GM13976 (cell line): ENCODE measurements around the gene RGS1.

Source experiments
- DNase-seq: peaks from one replicate; pipeline ENCODE4 v3.0.0; 2012; ENCODE audit warnings: low spot score
- in situ Hi-C: fragments of 300-500 bp; cut with MboI; formaldehyde crosslinking; loops from one replicate; pipeline ENCODE4 v1.12.0; 2022; ENCODE audit warnings: low sequenced_read_pairs, mixed read lengths, inconsistent platforms; ENCODE audit not compliant: unreplicated experiment
- TF ChIP-seq, protein P1 (sequence below): IDR thresholded peaks from 2 replicates; pipeline ENCODE4 v1.5.1; 2012; ENCODE audit warnings: borderline replicate concordance, mild to moderate bottlenecking; ENCODE audit not compliant: insufficient read depth; ENCODE audit errors: extremely low read depth, missing control alignments, control extremely low read depth

The RGS1 gene

DNA sequence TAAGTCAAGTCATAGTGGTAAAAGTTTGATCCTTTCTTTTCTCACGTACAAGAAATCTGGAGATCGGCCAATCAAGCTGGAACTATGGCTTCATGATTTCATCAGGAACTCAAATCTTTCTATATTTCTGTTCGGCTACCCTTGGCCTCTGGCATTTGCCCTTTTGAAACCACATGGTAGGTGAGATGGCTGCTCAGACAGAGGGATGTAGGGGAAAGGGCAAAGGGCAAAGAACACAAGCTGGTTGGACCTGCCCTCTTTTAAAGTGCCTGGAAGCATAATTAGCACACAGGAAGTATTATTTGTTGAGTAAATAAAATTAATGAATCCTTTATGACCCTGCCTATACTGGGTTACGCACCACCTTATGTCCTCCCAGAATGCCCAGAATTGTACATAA lies 11.5 kb upstream of the RGS1 start:
- DNase-seq = no peak
- in situ Hi-C loops = no loop called here
- TF ChIP-seq, protein P1, sequence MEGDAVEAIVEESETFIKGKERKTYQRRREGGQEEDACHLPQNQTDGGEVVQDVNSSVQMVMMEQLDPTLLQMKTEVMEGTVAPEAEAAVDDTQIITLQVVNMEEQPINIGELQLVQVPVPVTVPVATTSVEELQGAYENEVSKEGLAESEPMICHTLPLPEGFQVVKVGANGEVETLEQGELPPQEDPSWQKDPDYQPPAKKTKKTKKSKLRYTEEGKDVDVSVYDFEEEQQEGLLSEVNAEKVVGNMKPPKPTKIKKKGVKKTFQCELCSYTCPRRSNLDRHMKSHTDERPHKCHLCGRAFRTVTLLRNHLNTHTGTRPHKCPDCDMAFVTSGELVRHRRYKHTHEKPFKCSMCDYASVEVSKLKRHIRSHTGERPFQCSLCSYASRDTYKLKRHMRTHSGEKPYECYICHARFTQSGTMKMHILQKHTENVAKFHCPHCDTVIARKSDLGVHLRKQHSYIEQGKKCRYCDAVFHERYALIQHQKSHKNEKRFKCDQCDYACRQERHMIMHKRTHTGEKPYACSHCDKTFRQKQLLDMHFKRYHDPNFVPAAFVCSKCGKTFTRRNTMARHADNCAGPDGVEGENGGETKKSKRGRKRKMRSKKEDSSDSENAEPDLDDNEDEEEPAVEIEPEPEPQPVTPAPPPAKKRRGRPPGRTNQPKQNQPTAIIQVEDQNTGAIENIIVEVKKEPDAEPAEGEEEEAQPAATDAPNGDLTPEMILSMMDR = no peak

DNA sequence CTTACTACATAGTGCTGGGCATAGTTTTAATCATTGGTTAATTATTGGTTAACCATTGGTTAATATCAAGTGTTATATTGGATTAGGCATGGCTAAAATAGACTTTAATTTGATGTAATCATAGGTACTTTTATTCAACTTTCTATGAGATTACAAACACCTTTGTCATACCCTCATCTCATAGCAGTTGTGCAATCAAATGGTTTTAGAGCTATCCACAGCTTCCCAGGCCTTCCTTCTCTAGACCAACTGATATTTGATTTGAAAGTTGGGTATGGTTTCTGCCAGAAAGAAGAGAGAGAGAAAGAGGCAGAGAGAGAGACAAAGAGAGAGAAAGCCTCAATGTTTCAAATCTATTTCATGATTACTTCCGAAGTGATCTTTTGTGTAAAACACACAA lies 9.6 kb upstream of the RGS1 start:
- in situ Hi-C loops = no loop called here
- TF ChIP-seq, protein P1 = no peak
- DNase-seq = no peak

DNA sequence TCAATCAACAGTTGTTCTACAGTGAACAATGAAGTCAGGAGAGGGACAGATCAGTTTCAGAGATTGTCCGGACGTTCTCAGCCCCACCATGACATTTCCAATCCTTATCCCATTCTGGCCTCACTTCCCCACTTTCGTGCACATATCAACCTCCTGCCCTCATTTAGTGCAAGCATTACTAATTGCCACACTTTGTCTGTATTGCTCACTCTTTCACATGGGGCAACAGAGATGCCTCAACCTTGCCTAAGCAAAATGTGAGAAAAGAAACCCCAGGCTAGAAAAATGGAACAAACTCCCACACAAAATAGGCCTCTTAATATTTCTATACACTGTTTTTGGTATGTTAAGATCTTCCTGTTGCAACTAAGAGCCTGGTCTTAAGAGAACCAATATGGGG lies 8.9 kb upstream of the RGS1 start:
- in situ Hi-C loops = no loop called here
- DNase-seq = no peak
- TF ChIP-seq, protein P1 = no peak

DNA sequence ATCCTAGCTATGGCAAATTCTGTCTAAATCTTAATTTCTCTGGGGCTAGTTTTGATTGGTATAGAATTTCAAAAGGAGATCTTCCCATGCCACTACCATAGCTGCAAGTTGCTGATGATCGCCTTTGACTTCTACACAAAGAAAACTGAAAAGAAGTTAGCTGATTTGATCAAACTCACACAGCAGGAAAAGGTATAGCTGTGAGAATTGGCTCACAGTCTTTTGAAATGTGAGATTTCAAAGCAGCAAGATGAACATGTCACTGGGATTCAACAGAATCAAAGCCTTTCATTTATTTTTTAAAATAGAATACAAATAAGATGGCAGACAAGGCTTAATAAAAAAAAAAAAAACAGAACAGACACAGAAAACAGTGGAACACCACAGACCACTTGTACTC lies 7.5 kb upstream of the RGS1 start:
- TF ChIP-seq, protein P1 = no peak
- DNase-seq = no peak
- in situ Hi-C loops = no loop called here

DNA sequence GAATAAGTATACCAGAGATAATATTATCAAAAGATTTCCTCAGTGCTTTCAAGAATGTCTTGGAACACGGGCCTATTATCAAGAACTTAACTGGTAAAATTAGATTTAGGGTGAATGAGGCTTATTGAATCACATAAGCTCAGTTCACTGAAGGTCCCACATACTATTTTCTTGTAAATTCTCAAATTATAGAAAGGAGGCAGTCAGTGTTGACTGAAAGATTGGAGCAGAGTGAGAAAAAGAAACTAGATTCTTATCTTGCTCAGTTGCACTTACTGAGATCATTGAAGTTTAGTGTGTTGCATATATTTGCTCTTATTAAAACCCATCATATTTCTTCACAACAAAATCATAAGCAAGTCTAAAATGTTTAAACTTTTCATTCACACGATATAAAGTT lies 3.9 kb upstream of the RGS1 start:
- in situ Hi-C loops = no loop called here
- DNase-seq = no peak
- TF ChIP-seq, protein P1 = no peak

DNA sequence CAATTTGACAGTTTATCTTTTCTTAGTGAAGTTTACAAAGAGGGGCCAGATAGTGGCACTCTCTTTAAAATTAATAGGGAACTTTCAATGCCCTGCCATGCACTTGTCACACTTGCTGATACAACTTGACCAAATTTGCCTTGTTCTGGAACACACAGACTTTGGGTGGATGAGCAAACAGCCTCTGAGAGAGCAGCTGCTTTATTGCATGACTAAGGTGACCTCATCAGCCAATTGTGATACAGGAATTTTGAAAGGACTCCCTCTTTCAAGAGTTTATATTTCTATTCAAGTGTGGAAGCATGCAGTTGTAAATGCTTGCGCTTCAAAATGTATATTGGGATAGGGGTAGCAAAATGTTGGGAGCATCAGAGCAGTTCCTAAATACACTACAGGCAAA lies 2.1 kb upstream of the RGS1 start:
- in situ Hi-C loops = no loop called here
- no peak for DNase-seq
- TF ChIP-seq, protein P1 = no peak

DNA sequence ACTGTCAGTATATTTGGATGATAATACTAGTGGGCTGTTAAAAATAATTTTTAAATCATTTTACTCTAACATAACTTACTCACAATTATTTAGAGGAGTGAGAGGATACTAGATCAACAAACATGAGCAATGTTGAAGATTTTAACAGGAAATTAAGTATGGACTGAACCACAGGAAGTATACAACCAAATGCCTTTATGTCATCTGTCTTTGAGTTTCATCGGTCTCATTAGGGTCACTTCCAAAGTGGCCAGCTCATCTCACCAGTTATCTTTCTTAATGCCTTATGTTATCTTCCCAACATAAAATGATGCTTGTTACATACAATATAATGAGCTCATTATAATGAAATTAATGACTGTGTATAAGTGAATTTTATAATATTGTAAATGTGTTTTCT lies 1.5 kb upstream of the RGS1 start:
- in situ Hi-C loops = no loop called here
- TF ChIP-seq, protein P1 = no peak

More for the DNA sequence above, 1.5 kb upstream of the RGS1 start:
- DNase-seq = no peak
